IMR-90 (cell line): ENCODE data around the gene QTRT2. TPM values are rescaled to one million over a fixed set of nuclear protein-coding genes. Genes with fewer than 3 reads are reported as not detected.

Experiments
- ATAC-seq: fragments of 200-7000 bp; cut with Tn5 transposase; 2 replicates; pipeline ENCODE4 v1.9.1; 2020; ENCODE audit warnings: low read depth, mild to moderate bottlenecking, moderate library complexity
- BruUV-seq: library from RNA; stranded (reverse); fragments of 400-500 nt; replicated peaks from 2 replicates; lab custom pipeline; 2021; lab: Mats Ljungman, UMichigan
- CTCF ChIA-PET: fragments of 300-600 bp; formaldehyde crosslinking; extraction: SDS; loops from one replicate; lab custom pipeline; 2021; ENCODE audit warnings: antibody characterized with exemption; lab: Yijun Ruan, JAX
- POLR2A ChIA-PET: fragments of 300-600 bp; sonication (Branson Sonifier 250); formaldehyde crosslinking; loops from one replicate; lab custom pipeline; 2022; ENCODE audit warnings: antibody characterized with exemption; ENCODE audit not compliant: unreplicated experiment; lab: Charles Lee
- DNase-seq: peaks from one replicate; pipeline ENCODE4 v3.0.0; 2013
- H2AFZ ChIP-seq: replicated peaks from 2 replicates; pipeline ENCODE3; 2013; ENCODE audit warnings: low read length, mild to moderate bottlenecking; ENCODE audit not compliant: poor library complexity
- H2AK5ac ChIP-seq: 2 replicates; pipeline ENCODE4 v1.6.1; 2013; ENCODE audit warnings: low read depth, low read length, inconsistent platforms
- H2AK9ac ChIP-seq: replicated peaks from 2 replicates; pipeline ENCODE3; 2013; ENCODE audit warnings: mild to moderate bottlenecking, low read depth, low read length, moderate library complexity; ENCODE audit not compliant: poor library complexity
- H2BK120ac ChIP-seq: 2 replicates; pipeline ENCODE4 v1.6.1; 2013; ENCODE audit warnings: low read depth, low read length, inconsistent platforms
- H2BK15ac ChIP-seq: 3 replicates; pipeline ENCODE4 v1.6.1; 2013; ENCODE audit warnings: low read depth, low read length, inconsistent platforms
- H2BK20ac ChIP-seq: 2 replicates; pipeline ENCODE4 v1.6.1; 2013; ENCODE audit warnings: low read depth, mild to moderate bottlenecking, inconsistent platforms, low read length, moderate library complexity
- H2BK5ac ChIP-seq: 2 replicates; pipeline ENCODE4 v1.6.1; 2013; ENCODE audit warnings: mild to moderate bottlenecking, low read depth, low read length, inconsistent platforms; ENCODE audit not compliant: poor library complexity, severe bottlenecking
- H3K14ac ChIP-seq: replicated peaks from 2 replicates; pipeline ENCODE4 v1.6.1; 2013; ENCODE audit warnings: low read depth, low read length, inconsistent platforms
- H3K18ac ChIP-seq: 2 replicates; pipeline ENCODE4 v1.6.1; 2013; ENCODE audit warnings: low read depth, low read length, control low read depth
- H3K23ac ChIP-seq: 2 replicates; pipeline ENCODE4 v1.6.1; 2013; ENCODE audit warnings: low read depth, low read length, inconsistent platforms
- H3K27ac ChIP-seq: 2 replicates; pipeline ENCODE4 v1.5.1; 2013; ENCODE audit warnings: mild to moderate bottlenecking, control low read depth, low read length; ENCODE audit not compliant: insufficient read depth
- H3K27me3 ChIP-seq: 2 replicates; pipeline ENCODE4 v1.6.1; 2013; ENCODE audit warnings: low read length; ENCODE audit not compliant: control insufficient read depth, insufficient read depth
- H3K36me3 ChIP-seq: 2 replicates; pipeline ENCODE4 v1.6.1; 2013; ENCODE audit warnings: low read length, mixed read lengths; ENCODE audit not compliant: control insufficient read depth, insufficient read depth
- H3K4ac ChIP-seq: 2 replicates; pipeline ENCODE4 v1.6.1; 2013; ENCODE audit warnings: low read depth, low read length, inconsistent platforms
- H3K4me1 ChIP-seq: 2 replicates; pipeline ENCODE4 v1.6.1; 2013; ENCODE audit warnings: low read length, mixed read lengths; ENCODE audit not compliant: control insufficient read depth, insufficient read depth
- H3K4me2 ChIP-seq: 2 replicates; pipeline ENCODE4 v1.6.1; 2013; ENCODE audit warnings: low read depth, mild to moderate bottlenecking, control low read depth, low read length, moderate library complexity
- H3K4me3 ChIP-seq: 2 replicates; pipeline ENCODE4 v1.5.1; 2013; ENCODE audit warnings: low read depth, mild to moderate bottlenecking, control low read depth, low read length, moderate library complexity; ENCODE audit not compliant: insufficient read depth
- H3K56ac ChIP-seq: 2 replicates; pipeline ENCODE4 v1.6.1; 2013; ENCODE audit warnings: low read length, inconsistent platforms; ENCODE audit not compliant: insufficient read depth; ENCODE audit errors: extremely low read depth
- H3K79me1 ChIP-seq, 2 experiments: 2 replicates each; pipeline ENCODE4 v1.6.1; 2013; ENCODE audit warnings: low read length in 2 of 2, inconsistent platforms in 1 of 2, low read depth in 1 of 2
- H3K9ac ChIP-seq: 2 replicates; pipeline ENCODE4 v1.6.1; 2013; ENCODE audit warnings: low read depth, low read length, control low read depth
- H3K9me1 ChIP-seq: 2 replicates; pipeline ENCODE4 v1.6.1; 2013; ENCODE audit warnings: low read length, inconsistent platforms; ENCODE audit not compliant: insufficient read depth
- H3K9me3 ChIP-seq: 2 replicates; pipeline ENCODE4 v1.6.1; 2013; ENCODE audit warnings: low read length; ENCODE audit not compliant: control insufficient read depth, insufficient read depth
- H4K20me1 ChIP-seq: 2 replicates; pipeline ENCODE4 v1.6.1; 2013; ENCODE audit warnings: low read length, inconsistent platforms; ENCODE audit not compliant: insufficient read depth
- H4K5ac ChIP-seq: 2 replicates; pipeline ENCODE4 v1.6.1; 2013; ENCODE audit warnings: mild to moderate bottlenecking, low read depth, low read length, control low read depth
- H4K8ac ChIP-seq, 2 experiments: 2 replicates each; pipeline ENCODE4 v1.6.1; 2013; ENCODE audit warnings: low read depth in 2 of 2, low read length in 2 of 2, control low read depth in 1 of 2, inconsistent platforms in 1 of 2
- H4K91ac ChIP-seq: 2 replicates; pipeline ENCODE4 v1.6.1; 2013; ENCODE audit warnings: low read depth, low read length, inconsistent platforms; ENCODE audit not compliant: insufficient read depth
- BHLHE40 ChIP-seq: fragments of 150-350 bp; IDR thresholded peaks from 2 replicates; pipeline ENCODE4 v1.6.1; 2016; ENCODE audit warnings: mild to moderate bottlenecking, low read depth, low read length
- MXI1 ChIP-seq: IDR thresholded peaks from 2 replicates; pipeline ENCODE4 v1.6.1; 2012; ENCODE audit warnings: low read depth, mild to moderate bottlenecking, low read length, moderate library complexity, borderline replicate concordance
- RAD21 ChIP-seq: IDR thresholded peaks from 2 replicates; pipeline ENCODE4 v1.6.1; 2012; ENCODE audit warnings: low read length, improper control_type of control experiment
- RFX5 ChIP-seq: IDR thresholded peaks from 2 replicates; pipeline ENCODE4 v1.8.0; 2012; ENCODE audit warnings: low read depth, mild to moderate bottlenecking, low read length, moderate library complexity
- SMC3 ChIP-seq: fragments of 150-350 bp; IDR thresholded peaks from 2 replicates; pipeline ENCODE4 v1.6.1; 2016; ENCODE audit warnings: low read depth, mild to moderate bottlenecking, antibody characterized with exemption, low read length, moderate library complexity
- WGBS, 2 experiments: methylation state at CpG; one replicate each; pipeline versions ENCODE4 v1.1.5 to v1.1.7; 2013; ENCODE audit warnings: missing lambda C conversion rate in 2 of 2; ENCODE audit not compliant: insufficient read length in 1 of 2; ENCODE audit errors: extremely low coverage in 2 of 2; 5-methylcytosine and 5-hydroxymethylcytosine counted together
- dilution Hi-C: fragments of 300-500 bp; cut with HindIII; formaldehyde crosslinking; loops from one replicate; pipeline ENCODE4 v1.14.3; 2018; ENCODE audit warnings: low sequenced_read_pairs; ENCODE audit not compliant: unreplicated experiment
- in situ Hi-C: fragments of 300-500 bp; cut with MboI; formaldehyde crosslinking; loops from 3 replicates; pipeline ENCODE4 v1.14.3; 2019; ENCODE audit warnings: low sequenced_read_pairs, inconsistent platforms, mixed read lengths
- intact Hi-C: fragments of 100-400 bp; cut with micrococcal nuclease; formaldehyde crosslinking; loops from 2 replicates; pipeline ENCODE4 v1.10.0; 2022
- polyA plus RNA-seq, 3 experiments: library from polyadenylated mRNA; depleted of rRNA; stranded (reverse); fragments of >200 nt; gene quantifications; 2 replicates each; pipeline ENCODE4 v1.2.3, GENCODE V29; 2012; ENCODE audit warnings: low replicate concordance in 1 of 3
- total RNA-seq: library from RNA; depleted of rRNA; stranded (reverse); fragments of >200 nt; gene quantifications from 2 replicates; pipeline ENCODE4 v1.2.3, GENCODE V29; 2012
- TF ChIP-seq, protein P1 (sequence below): fragments of 150-350 bp; IDR thresholded peaks from 2 replicates; pipeline ENCODE4 v1.6.1; 2016; ENCODE audit warnings: low read depth, mild to moderate bottlenecking, low read length, moderate library complexity, borderline replicate concordance
- TF ChIP-seq, protein P2 (sequence below): conservative IDR thresholded peaks from 2 replicates; pipeline ENCODE4 v1.5.1; 2012; ENCODE audit warnings: mild to moderate bottlenecking, low read depth, low read length, improper control_type of control experiment
- TF ChIP-seq, protein P3 (sequence below): fragments of 150-350 bp; IDR thresholded peaks from 2 replicates; pipeline ENCODE4 v1.6.1; 2017; ENCODE audit warnings: mild to moderate bottlenecking, antibody characterized with exemption, low read length, low read depth

The QTRT2 gene
- total and polyA plus RNA-seq, 2 of the 4 experiments (the other 2 are of a cell fraction), result 7.3 to 15.6 TPM

DNA sequence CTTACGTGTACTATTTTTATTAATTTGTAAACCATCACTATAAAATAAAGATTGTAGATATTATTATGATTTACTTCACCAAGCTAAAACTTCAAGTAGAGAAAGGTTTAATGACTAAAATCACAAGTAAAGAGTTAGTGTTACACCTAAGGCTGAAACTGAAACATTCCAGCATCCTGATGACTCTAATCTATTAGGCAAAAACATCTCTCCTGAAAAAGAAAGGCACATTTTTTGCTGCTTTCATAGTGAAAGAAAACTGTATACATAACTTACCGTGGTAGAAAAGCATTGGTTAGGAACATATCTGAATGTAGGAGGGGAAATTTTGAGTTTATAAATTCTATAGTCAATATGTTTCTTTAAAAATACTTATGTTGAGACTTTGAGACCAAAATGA is 35.6 kb upstream of the QTRT2 start:
- no peak overlapping the region for H3K4me2 ChIP-seq
- ATAC-seq, result no peak
- H3K9ac ChIP-seq, result no peak overlapping the region
- no peaks in the 10 kb centered on the region for H3K9me3 ChIP-seq
- TF ChIP-seq SMC3 (no peak), BHLHE40 (no peak), RFX5 (no peak), MXI1 (no peak), RAD21 (no peak)
- TF ChIP-seq, protein P1, sequence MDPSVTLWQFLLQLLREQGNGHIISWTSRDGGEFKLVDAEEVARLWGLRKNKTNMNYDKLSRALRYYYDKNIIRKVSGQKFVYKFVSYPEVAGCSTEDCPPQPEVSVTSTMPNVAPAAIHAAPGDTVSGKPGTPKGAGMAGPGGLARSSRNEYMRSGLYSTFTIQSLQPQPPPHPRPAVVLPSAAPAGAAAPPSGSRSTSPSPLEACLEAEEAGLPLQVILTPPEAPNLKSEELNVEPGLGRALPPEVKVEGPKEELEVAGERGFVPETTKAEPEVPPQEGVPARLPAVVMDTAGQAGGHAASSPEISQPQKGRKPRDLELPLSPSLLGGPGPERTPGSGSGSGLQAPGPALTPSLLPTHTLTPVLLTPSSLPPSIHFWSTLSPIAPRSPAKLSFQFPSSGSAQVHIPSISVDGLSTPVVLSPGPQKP, result no peak
- TF ChIP-seq, protein P2, sequence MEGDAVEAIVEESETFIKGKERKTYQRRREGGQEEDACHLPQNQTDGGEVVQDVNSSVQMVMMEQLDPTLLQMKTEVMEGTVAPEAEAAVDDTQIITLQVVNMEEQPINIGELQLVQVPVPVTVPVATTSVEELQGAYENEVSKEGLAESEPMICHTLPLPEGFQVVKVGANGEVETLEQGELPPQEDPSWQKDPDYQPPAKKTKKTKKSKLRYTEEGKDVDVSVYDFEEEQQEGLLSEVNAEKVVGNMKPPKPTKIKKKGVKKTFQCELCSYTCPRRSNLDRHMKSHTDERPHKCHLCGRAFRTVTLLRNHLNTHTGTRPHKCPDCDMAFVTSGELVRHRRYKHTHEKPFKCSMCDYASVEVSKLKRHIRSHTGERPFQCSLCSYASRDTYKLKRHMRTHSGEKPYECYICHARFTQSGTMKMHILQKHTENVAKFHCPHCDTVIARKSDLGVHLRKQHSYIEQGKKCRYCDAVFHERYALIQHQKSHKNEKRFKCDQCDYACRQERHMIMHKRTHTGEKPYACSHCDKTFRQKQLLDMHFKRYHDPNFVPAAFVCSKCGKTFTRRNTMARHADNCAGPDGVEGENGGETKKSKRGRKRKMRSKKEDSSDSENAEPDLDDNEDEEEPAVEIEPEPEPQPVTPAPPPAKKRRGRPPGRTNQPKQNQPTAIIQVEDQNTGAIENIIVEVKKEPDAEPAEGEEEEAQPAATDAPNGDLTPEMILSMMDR, result no peak
- TF ChIP-seq, protein P3, sequence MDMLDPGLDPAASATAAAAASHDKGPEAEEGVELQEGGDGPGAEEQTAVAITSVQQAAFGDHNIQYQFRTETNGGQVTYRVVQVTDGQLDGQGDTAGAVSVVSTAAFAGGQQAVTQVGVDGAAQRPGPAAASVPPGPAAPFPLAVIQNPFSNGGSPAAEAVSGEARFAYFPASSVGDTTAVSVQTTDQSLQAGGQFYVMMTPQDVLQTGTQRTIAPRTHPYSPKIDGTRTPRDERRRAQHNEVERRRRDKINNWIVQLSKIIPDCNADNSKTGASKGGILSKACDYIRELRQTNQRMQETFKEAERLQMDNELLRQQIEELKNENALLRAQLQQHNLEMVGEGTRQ, result no peak
- no peak overlapping the region for H2BK5ac ChIP-seq
- H2BK120ac ChIP-seq, result no peak overlapping the region
- no peak overlapping the region for H3K56ac ChIP-seq
- no peak overlapping the region for H2AFZ ChIP-seq
- dilution Hi-C loops (no loop called here), intact Hi-C loops (no loop called here), in situ Hi-C loops (no loop called here)
- H3K79me1 ChIP-seq, result no peaks in the 10 kb centered on the region
- H3K27ac ChIP-seq, result no peak overlapping the region
- no peak overlapping the region for H3K23ac ChIP-seq
- DNase-seq, result no peak
- H2AK5ac ChIP-seq, result no peak overlapping the region
- POLR2A ChIA-PET, result no interaction called here
- H3K4me1 ChIP-seq, result 0 out of 2 replicates have a peak, but pooled peaks cover 1% of the 10 kb centered on the region
- H3K4ac ChIP-seq, result no peak overlapping the region
- H3K27me3 ChIP-seq, result no peaks in the 10 kb centered on the region
- no peak overlapping the region for H2BK15ac ChIP-seq
- H2BK20ac ChIP-seq, result no peak overlapping the region
- H2AK9ac ChIP-seq, result no peak overlapping the region
- H3K9me1 ChIP-seq, result peaks cover 3% of the 10 kb centered on the region; the same call in 1 of the 2 replicates
- BruUV-seq, result no TSS peak
- H4K20me1 ChIP-seq, result no peaks in the 10 kb centered on the region
- no peak overlapping the region for H4K5ac ChIP-seq
- no peak overlapping the region for H4K91ac ChIP-seq
- no peak overlapping the region for H3K14ac ChIP-seq
- WGBS, 2 experiments, result no CpG with 5 or more reads among the region's 2 CpGs
- H4K8ac ChIP-seq, result no peak overlapping the region
- H3K18ac ChIP-seq, result no peak overlapping the region
- H3K36me3 ChIP-seq, result no peaks in the 10 kb centered on the region
- CTCF ChIA-PET, result no interaction called here
- no peak overlapping the region for H3K4me3 ChIP-seq
